BE2C (cell line): Measurements from ENCODE around the gene KLRD1.

Experiments
- DNase-seq: peaks from one replicate; pipeline ENCODE4 v3.0.0-alpha.2; 2020
- H3K27me3 ChIP-seq: fragments of 250-450 bp; sonication (Bioruptor Pico); 2 replicates; pipeline ENCODE4 v1.5.1; 2020; ENCODE audit warnings: mild to moderate bottlenecking
- H3K36me3 ChIP-seq: fragments of 250-450 bp; sonication (Bioruptor Pico); 2 replicates; pipeline ENCODE4 v1.5.1; 2020; ENCODE audit warnings: mild to moderate bottlenecking
- H3K4me1 ChIP-seq: fragments of 250-450 bp; sonication (Bioruptor Pico); 2 replicates; pipeline ENCODE4 v1.5.1; 2020
- H3K4me3 ChIP-seq: 2 replicates; pipeline ENCODE4 v1.5.1; 2011; ENCODE audit warnings: low read depth, low read length
- H3K9me3 ChIP-seq: fragments of 250-450 bp; sonication (Bioruptor Pico); 2 replicates; pipeline ENCODE4 v1.5.1; 2020
- CTCF ChIP-seq: IDR thresholded peaks from 2 replicates; pipeline ENCODE4 v1.5.1; 2012; ENCODE audit warnings: mild to moderate bottlenecking, low read depth, low read length

Gene KLRD1

DNA sequence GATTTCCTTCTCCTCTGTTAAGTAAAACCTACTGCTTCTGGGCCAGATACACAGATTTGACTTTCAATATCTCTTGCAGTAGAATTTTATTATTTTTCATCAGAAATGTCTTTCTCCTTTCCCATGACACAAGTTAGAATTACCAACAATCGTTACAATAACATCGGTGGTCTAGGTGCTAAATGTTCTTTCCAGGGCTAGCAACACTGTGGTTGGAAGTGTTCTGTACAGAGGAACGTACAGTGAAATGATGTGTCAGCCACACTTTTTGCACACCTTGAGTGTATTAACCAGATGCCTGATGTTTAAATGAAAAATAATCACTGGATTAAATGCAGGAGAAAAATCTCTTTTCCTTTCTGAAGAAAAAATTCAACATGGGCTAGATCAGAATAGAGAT is 27.7 kb upstream of the KLRD1 start:
- Histone ChIP-seq H3K4me1 (no peaks in the 10 kb centered on the region), H3K36me3 (no peaks in the 10 kb centered on the region), H3K27me3 (peaks cover 2% of the 10 kb centered on the region; the same call in 1 of the 2 replicates), H3K4me3 (no peak overlapping the region), H3K9me3 (no peaks in the 10 kb centered on the region)
- no peak for DNase-seq
- no peak for TF ChIP-seq CTCF

DNA sequence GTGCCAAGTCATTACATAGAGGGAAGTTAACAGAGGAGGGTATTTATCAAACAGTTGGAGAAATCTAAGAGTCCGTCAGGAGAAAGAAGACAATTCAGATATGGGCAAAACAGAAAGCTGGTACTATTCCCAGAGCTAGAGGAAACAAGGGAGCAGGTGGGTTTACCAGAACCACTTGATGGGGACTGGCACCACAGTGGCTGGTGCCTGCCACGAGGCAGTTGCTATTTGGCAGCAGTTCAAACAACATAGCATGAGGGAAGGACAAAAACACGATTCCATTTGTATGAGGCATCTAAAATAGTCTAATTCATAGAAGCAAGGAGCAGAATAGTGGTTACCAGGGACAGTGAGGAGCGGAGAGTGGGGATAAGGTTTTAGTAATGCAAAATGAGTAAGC is 24.6 kb upstream of the KLRD1 start:
- no peak for TF ChIP-seq CTCF

GRCh38 chr12:10285919-10286318 is 21.8 kb upstream of the KLRD1 start:
- DNase-seq = no peak
- Histone ChIP-seq H3K4me1 (no peaks in the 10 kb centered on the region), H3K4me3 (no peak overlapping the region), H3K36me3 (no peaks in the 10 kb centered on the region), H3K27me3 (no peaks in the 10 kb centered on the region), H3K9me3 (no peaks in the 10 kb centered on the region)
- no peak for TF ChIP-seq CTCF

More for the DNA sequence above, 24.6 kb upstream of the KLRD1 start:
- no peaks in the 10 kb centered on the region for H3K9me3 ChIP-seq
- H3K27me3 ChIP-seq = no peaks in the 10 kb centered on the region; the same call in 1 of the 2 replicates
- no peak overlapping the region for H3K4me3 ChIP-seq
- no peak for DNase-seq
- H3K4me1 ChIP-seq = no peaks in the 10 kb centered on the region
- H3K36me3 ChIP-seq = no peaks in the 10 kb centered on the region

GRCh38 chr12:10289005-10289754 is 18.5 kb upstream of the KLRD1 start:
- no peak overlapping the region for H3K4me3 ChIP-seq
- no peaks in the 10 kb centered on the region for H3K27me3 ChIP-seq
- no peaks in the 10 kb centered on the region for H3K4me1 ChIP-seq
- H3K9me3 ChIP-seq = no peaks in the 10 kb centered on the region
- no peaks in the 10 kb centered on the region for H3K36me3 ChIP-seq
- no peak for DNase-seq
- TF ChIP-seq CTCF = no peak

DNA sequence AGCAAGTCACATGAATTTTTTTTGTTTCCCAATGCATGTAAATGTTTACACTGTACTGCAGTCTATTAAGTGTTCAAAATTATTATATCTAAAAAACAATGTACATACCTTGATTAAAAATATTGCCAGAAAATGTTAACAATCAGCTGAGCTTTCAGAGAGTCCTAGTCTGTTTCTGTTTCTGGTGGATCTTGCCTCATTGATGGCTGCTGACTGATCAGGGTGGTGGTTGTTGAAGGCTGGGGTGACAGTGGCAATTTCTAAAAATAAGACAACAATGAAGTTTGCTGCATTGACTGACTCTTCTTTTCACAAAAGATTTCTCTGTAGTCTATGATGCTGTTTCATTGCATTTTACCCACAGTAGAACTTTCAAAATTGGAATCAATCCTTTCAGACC is 16.6 kb upstream of the KLRD1 start:
- Histone ChIP-seq H3K27me3 (no peaks in the 10 kb centered on the region), H3K4me3 (no peak overlapping the region), H3K9me3 (no peaks in the 10 kb centered on the region), H3K36me3 (no peaks in the 10 kb centered on the region), H3K4me1 (no peaks in the 10 kb centered on the region)
- DNase-seq = no peak
- TF ChIP-seq CTCF = no peak

DNA sequence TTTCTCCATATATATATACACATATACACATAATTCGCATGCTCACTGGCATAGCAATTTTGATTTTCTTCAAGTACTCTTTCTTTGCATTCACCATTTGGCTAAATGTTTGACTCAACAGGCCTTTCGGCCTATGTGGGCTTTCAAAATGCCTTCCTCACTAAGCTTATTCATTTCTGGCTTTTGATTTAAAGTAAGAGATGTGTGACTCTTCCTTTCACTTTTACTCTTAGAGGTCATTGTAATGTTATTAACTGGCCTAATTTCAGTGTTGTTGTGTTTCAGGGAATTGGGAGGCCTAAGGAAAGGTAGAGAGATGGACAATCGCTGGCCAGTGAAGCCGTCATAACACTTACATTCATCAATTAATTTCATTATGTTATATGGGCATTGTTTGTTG is 14.5 kb upstream of the KLRD1 start:
- no peak for DNase-seq
- no peak for TF ChIP-seq CTCF
- Histone ChIP-seq H3K4me1 (no peaks in the 10 kb centered on the region), H3K36me3 (no peaks in the 10 kb centered on the region), H3K27me3 (no peaks in the 10 kb centered on the region; the same call in 1 of the 2 replicates), H3K9me3 (no peaks in the 10 kb centered on the region), H3K4me3 (no peak overlapping the region)
